Endothelial cell of umbilical vein (primary cell): ENCODE measurements around the gene MALRD1.

Experiments
- EZH2 ChIP-seq: IDR thresholded peaks from 2 replicates; pipeline ENCODE4 v1.6.1; 2012; ENCODE audit warnings: borderline replicate concordance, low read depth, mild to moderate bottlenecking, moderate library complexity, low read length, inconsistent platforms; ENCODE audit not compliant: severe bottlenecking
- FOS ChIP-seq: IDR thresholded peaks from 2 replicates; pipeline ENCODE4 v1.6.1; 2011; ENCODE audit warnings: mild to moderate bottlenecking, low read length, moderate library complexity, borderline replicate concordance; ENCODE audit not compliant: insufficient read depth
- JUN ChIP-seq: IDR thresholded peaks from 2 replicates; pipeline ENCODE4 v1.6.1; 2011; ENCODE audit warnings: borderline replicate concordance, low read depth; ENCODE audit not compliant: insufficient read length, insufficient read depth
- MYC ChIP-seq: IDR thresholded peaks from one replicate; pipeline ENCODE4 v1.6.1; 2011; ENCODE audit warnings: mild to moderate bottlenecking, low read depth, low read length
- POLR2A ChIP-seq: IDR thresholded peaks from 2 replicates; pipeline ENCODE4 v1.6.1; 2012; ENCODE audit warnings: low read depth, mild to moderate bottlenecking, control low read depth, low read length
- POLR2AphosphoS5 ChIP-seq: IDR thresholded peaks from 2 replicates; pipeline ENCODE4 v1.6.1; 2012; ENCODE audit warnings: low read depth, mild to moderate bottlenecking, control low read depth, low read length, moderate library complexity; ENCODE audit not compliant: insufficient read depth
- TF ChIP-seq, protein P1 (sequence below), 2 donors: IDR thresholded peaks; 1 replicate in 1 of 2; 2 replicates in 1 of 2; pipeline ENCODE4 v1.5.1; 2011; ENCODE audit warnings: low read length in 2 of 2, mild to moderate bottlenecking in 2 of 2, moderate library complexity in 2 of 2, control low read depth in 1 of 2, inconsistent platforms in 1 of 2, low read depth in 1 of 2; ENCODE audit not compliant: insufficient read depth in 1 of 2; ENCODE audit errors: extremely low read depth in 1 of 2
- TF ChIP-seq, protein P2 (sequence below): IDR thresholded peaks from 2 replicates; pipeline ENCODE4 v1.6.1; 2011; ENCODE audit not compliant: insufficient read depth, insufficient read length

DNA sequence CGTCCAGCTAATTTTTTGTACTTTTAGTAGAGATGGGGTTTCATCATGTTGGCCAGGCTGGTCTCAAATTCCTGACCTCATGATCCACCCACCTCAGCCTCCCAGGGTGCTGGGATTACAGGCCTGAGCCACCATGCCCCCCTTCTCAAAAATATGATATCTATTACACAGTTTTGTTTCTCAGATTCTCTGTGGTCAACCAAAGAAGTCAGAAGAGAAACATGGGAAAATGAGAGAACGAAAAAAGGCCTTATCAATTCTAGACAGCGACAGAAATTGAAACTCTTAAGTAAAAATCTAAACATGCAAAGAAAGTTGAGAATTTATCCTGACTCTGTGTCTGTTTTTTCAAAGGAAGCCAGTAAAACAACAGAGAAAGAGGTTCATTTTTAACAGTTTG lies 483.8 kb downstream of the MALRD1 start:
- TF ChIP-seq, protein P1, sequence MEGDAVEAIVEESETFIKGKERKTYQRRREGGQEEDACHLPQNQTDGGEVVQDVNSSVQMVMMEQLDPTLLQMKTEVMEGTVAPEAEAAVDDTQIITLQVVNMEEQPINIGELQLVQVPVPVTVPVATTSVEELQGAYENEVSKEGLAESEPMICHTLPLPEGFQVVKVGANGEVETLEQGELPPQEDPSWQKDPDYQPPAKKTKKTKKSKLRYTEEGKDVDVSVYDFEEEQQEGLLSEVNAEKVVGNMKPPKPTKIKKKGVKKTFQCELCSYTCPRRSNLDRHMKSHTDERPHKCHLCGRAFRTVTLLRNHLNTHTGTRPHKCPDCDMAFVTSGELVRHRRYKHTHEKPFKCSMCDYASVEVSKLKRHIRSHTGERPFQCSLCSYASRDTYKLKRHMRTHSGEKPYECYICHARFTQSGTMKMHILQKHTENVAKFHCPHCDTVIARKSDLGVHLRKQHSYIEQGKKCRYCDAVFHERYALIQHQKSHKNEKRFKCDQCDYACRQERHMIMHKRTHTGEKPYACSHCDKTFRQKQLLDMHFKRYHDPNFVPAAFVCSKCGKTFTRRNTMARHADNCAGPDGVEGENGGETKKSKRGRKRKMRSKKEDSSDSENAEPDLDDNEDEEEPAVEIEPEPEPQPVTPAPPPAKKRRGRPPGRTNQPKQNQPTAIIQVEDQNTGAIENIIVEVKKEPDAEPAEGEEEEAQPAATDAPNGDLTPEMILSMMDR (IDR thresholded peaks at IDR 0.05; ENCODE audit: extremely low read depth in 1 of 2, insufficient read depth in 1 of 2, low read depth in 1 of 2, low read length in 2 of 2), result no peak
- TF ChIP-seq FOS (no peak), MYC (no peak), EZH2 (no peak), POLR2A (no peak), POLR2AphosphoS5 (no peak), JUN (no peak)
- TF ChIP-seq, protein P2, sequence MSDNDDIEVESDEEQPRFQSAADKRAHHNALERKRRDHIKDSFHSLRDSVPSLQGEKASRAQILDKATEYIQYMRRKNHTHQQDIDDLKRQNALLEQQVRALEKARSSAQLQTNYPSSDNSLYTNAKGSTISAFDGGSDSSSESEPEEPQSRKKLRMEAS, result no peak
